NK-92 (cell line): ENCODE data around the gene CRPPA.

Source experiments
- DNase-seq: peaks from one replicate; lab custom pipeline; 2025; ENCODE audit not compliant: unreplicated experiment; lab: John Stamatoyannopoulos, UW

CRPPA gene

GRCh38 chr7:16423761-16424160, 2.4 kb upstream of the CRPPA start:
- no peak for DNase-seq

- no peak for DNase-seq
Observed at GRCh38 chr7:16422917-16423316, 1.6 kb upstream of the CRPPA start.

DNA sequence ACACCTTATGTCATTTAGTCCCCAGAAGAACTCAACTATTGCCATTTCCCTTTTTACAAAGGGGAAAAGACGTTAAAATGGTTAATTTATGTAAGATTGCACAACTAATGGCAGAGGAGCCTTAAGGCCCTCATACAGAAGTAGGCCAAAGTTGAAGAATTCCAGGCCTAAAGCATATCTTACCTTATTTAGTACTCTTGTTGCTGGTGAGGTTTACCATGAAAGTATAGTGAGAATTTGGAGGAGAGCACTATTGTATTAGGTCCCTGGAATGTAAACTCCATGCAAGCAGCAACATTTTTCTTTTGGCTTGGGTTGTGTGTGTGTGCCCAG, 731 bp upstream of the CRPPA start:
- no peak for DNase-seq

DNA sequence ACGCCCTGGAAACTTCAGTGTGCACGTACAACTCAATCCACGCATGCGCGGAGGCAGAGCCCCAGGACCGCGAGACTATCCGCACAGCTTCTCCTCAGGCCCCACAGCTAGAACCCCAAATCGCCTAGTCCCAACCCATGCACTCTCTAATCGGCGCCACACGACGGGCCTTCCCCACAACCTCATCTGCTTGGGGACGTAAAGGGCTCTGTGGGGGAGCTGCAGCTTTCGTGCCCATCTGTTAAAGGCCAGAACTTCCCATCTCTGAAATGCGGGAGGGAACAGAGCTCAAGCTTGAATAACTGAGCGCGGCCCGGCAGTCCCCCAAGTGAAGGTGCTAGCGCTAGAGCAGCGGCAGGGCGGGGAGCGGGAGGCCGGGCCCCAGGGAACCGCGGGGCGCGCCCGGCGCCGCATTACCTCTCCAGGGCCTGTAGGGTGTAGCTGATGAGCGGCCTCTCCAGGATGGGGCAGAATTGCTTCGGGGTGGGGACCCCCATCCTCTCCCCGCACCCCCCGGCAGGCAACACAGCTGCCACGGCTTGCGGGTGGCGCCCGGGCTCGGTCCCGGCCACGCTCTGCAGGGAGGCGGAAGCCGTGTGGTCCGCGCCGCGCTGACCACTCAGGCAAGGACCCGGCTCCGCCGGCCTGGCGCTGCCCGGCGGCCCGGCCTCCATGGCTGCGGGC, 547 bp downstream of the CRPPA start:
- DNase-seq = peak; percentile 4

DNA sequence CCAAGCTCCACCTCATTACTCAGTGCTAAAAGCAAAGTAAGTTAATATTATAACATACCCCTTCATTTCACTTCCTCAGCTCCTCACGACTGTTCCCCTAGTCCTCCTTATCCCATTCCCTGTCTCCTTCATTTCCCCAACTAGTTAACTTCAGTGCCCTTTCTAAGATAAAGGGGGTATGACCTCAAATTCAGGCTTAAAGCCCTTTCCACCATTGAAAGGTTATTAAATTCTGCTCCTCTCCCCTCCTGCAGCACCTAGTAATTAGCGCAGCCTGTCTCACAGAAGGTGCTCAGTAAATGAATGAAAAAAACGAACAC, 1.0 kb downstream of the CRPPA start:
- no peak for DNase-seq

- no peak for DNase-seq
Observed at GRCh38 chr7:16419859-16420258, 1.5 kb downstream of the CRPPA start.

GRCh38 chr7:16419126-16419525, 2.2 kb downstream of the CRPPA start:
- no peak for DNase-seq

DNA sequence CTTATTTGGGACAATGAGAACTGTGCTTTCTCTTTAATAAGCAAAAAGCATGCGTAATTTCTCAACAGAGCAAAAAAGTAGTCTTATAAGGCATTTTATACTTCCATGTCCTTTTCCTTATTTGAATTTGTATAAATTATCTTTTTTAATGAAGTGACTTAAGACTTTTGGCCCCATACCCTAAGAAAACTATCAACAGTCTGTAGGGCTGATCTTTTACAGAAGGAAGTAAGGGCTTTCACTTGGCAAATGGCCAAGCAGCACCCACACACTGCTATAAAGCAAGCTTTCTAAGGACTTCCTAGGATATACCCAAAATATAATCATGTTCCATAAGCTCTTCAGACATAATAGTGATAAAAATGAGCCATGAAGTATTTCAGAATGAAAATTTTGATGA, 3.4 kb downstream of the CRPPA start:
- DNase-seq = no peak

DNA sequence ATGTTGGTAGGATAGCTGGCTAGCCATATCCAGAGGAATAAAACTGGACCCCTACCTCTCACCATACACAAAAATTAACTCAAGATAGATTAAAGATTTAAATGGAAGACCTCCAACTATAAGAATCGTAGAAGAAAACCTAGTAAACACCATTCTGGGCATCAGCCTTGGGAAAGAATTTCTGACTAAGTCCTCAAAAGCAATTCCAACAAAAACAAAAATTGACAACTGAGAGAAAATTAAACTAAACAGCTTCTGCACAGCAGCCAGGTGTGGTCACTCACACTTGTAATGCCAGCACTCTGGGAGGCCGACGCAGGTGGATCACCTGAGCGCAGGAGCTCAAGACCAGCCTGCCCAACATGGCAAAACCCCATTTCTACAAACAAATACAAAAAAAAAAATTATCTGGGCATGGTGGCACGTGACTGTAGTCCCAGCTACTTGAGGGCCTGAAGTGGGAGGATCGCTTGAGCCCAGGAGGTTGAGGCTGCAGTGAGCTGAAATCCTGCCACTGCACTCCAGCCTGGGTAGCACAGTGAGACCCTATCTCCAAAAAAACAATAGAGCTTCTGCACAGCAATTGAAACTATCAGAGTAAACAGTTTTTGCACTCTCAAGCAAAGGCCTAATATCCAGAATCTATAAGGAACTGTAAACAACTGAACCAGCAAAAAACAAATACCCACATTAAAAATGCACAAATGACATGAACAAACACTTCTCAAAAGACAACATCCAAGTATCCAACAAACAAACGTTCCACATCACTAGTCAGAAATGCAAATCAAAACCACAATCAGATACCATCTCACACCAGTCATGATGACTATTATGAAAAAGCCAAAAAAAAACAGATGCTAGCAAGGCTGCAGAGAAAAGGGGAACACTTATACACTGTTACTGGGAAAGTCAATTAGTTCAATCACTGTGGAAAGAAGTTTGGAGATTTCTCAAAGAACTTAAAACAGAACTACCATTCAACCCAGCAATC, 4.8 kb downstream of the CRPPA start:
- no peak for DNase-seq

DNA sequence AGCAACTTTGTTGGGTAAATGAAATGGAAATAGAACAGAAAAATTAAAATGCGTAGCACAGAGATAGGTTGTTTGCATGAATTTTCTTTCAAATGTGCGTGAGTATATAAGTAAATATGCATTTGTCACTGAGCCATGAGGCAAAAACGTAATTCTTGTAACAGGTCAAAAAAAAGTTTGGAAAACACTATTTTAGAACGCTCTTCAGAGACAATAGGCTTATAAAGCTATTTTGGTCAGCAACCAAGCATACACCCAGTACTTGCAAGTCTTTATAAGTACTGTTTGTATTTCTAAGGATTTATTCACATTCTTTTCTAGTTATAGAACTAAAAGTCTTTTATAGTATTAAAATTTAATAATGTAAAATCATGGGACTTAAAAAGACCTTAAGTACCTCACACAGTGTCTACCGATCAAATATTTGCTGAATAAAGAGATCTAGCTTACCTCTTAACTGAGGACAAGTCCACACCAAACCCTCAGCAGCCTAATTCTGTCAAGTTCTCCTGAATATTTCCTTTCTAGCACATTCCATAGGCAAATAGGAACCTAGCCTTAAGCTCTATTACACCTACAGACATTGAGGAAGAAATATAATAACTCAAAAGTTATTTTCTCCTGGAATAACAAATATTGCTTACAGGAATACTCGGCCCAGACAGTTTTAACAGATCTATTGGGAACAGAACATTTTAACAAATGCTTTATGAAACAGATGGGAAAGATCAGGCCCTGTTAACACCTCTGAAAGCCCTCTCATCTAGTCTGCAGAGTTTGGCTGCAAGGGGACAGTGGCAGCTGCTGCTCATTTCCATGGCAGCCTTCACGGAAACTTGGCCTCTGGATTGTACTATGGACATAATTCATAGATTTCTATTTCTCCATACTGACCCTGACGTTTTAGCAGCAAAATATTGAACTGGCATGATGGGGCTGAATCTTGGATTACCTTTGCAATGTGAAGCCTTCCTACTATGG, 8.8 kb downstream of the CRPPA start:
- no peak for DNase-seq

DNA sequence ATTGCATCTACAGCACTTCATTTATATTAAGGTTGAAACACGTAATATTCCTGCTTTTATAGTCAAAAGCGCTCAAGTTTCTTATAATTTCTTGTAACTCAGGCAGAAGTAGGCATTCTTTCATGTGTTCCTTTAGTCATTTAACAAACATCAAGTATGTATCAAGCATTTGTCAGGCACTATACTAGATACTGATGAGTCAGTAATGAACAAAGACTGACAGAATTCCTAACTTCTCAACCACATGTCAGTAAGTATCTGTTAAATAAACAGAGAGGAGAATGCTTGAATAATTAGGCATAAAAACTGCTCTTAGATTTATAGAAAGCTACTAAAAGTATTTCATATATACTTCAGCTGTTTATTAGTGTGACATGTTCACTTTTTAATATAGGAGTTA, 9.9 kb downstream of the CRPPA start:
- DNase-seq = no peak

- DNase-seq = no peak
Observed at GRCh38 chr7:16409777-16410176, 11.6 kb downstream of the CRPPA start.

- no peak for DNase-seq
Observed at GRCh38 chr7:16404636-16405035, 16.7 kb downstream of the CRPPA start.

GRCh38 chr7:16403475-16403874, 17.9 kb downstream of the CRPPA start:
- no peak for DNase-seq

- no peak for DNase-seq
Observed at GRCh38 chr7:16402940-16403339, 18.4 kb downstream of the CRPPA start.

DNA sequence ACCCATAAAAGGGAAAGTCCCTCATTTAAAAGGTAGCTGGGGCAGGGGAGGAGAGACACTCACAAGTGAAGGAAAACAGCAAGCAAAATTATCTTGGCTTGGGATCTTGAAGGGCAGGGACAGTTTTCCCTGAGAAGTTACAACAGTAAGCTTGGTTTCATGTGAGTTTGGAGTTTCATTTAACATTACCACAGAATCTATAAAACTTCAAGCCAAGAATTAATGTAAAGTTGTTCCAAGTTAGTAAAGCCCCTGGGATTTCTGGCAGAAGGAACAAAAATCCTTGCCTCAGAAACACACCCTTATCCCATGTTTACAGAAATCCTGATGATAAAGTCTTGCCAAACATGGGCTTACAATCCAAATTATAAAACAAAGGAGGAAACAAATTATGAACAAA, 19.2 kb downstream of the CRPPA start:
- no peak for DNase-seq

GRCh38 chr7:16400893-16401275, 20.5 kb downstream of the CRPPA start:
- no peak for DNase-seq

DNA sequence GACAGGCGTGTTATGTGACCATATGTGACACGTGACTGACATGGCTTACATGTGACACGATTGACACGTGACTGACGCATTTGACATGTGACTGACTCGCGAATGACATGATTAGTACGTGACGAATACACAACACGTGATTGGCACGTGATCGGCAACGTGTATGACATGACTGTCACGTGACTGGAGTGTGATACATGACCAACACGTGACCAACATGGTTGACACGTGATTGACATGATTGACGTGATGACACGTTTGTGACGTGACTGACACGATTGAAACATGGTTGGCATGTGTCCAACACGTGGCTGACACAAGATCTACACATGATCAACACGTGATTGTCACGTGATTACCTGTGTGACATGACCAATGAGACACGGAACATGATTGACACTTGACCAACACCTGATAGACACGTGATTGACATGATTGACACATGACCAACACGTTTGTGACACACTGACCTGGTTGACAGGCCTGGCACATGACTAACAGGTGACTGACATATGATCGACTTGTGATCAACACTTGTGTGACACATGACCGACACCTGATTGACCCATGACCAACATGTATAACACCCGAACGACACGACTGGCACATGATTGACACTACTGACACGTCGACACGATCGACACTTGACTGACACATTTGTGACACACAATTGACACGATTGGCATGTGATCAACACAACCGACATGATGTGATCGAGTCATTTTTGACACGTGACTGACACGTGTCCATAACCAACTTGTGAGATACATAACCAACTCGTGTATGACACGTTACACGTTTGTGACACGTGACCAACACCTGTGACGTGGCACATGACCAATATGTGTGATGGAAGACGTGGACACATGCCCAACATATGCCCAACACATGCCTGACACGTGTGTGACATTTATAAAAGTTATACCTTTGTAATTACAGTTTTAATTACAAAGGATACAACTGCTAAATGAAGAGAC, 21.1 kb downstream of the CRPPA start:
- DNase-seq = no peak

GRCh38 chr7:16399265-16399831, 22.0 kb downstream of the CRPPA start:
- DNase-seq = no peak
